GM18526 (cell line): Measurements from ENCODE around the gene SPATA13.

Source experiments
- POLR2A ChIP-seq: IDR thresholded peaks from 3 replicates; pipeline ENCODE4 v1.6.1; 2011; ENCODE audit not compliant: insufficient read length; ENCODE audit errors: extremely low read depth

SPATA13 gene

DNA sequence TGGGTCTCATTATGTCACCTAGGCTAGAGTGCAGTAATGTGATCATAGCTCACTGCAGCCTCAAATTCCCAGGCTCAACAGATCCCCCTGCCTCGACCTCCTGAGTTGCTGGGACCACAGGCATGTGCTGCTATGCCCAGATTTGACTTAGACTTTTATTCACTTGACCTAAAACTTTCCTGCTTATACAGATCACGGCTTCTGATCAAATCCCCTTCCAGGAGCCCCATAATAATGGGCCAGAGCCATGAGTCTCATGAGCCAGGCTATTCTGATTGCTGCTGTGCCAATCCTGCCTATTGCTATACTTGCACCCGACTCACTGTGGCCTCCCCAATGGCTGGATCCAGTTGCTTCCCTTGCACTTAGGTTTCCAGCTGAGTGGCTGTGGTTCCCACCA, 190.9 kb downstream of the SPATA13 start:
- TF ChIP-seq POLR2A, result no peak

DNA sequence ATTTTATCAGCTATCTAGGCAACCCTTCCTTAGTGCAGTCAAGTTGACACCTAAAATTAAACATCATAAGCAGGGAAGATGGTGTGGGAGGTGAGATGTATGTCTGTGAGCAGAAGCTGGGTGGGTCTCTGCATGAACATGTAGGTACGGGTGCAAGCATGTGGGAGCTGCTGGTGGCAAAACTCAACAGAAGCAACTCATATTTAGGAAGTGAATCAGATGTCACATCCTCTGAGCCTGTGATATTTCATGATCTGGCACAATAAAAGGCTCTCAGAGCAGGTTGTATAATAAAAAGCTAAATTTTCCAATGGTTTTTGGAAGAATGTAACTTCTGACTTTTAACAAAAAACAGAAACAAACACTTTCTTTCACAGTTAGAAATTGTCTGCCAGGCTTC, 193.2 kb downstream of the SPATA13 start:
- TF ChIP-seq POLR2A, result no peak

GRCh38 chr13:24355103-24355502, 194.6 kb downstream of the SPATA13 start:
- no peak for TF ChIP-seq POLR2A

DNA sequence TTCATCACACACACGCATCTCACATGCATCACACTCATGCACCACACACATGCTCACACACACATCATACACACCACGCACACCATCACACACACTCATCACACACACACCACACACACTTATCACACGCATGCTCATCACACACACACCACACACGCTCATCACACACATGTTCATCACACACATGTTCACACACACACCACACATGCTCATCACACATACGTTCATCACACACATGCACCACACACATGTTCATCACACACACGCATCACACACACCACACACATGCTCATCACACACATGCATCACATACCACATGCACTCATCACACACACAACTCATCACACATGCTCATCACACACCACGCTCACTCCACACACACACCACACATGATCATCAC, 195.8 kb downstream of the SPATA13 start:
- TF ChIP-seq POLR2A, result no peak
